Ascending aorta (tissue), 2 donors: Measurements from ENCODE around the gene C12orf56. TPM values are rescaled to one million over a fixed set of nuclear protein-coding genes. Genes with fewer than 3 reads are reported as not detected.

Source experiments
- DNase-seq, 2 donors: peaks; one replicate each; pipeline ENCODE4 v3.0.0-alpha.2; 2019; ENCODE audit warnings: low spot score in 2 of 2
- H3K27ac ChIP-seq, 2 donors: fragments of 200-600 bp; sonication (generic); one replicate each; pipeline ENCODE4 v1.5.1; 2016 to 2017; ENCODE audit warnings: mild to moderate bottlenecking in 1 of 2
- H3K27me3 ChIP-seq: fragments of 200-600 bp; sonication (generic); one replicate; pipeline ENCODE4 v1.5.1; 2017
- H3K36me3 ChIP-seq, 2 donors: fragments of 200-600 bp; sonication (generic); one replicate each; pipeline ENCODE4 v1.5.1; 2016
- H3K4me1 ChIP-seq, 2 donors: fragments of 200-600 bp; sonication (generic); one replicate each; pipeline ENCODE4 v1.5.1; 2016 to 2017; ENCODE audit warnings: mild to moderate bottlenecking in 1 of 2
- H3K4me3 ChIP-seq, 2 donors: fragments of 200-600 bp; sonication (generic); one replicate each; pipeline ENCODE4 v1.5.1; 2016 to 2017; ENCODE audit warnings: mild to moderate bottlenecking in 1 of 2
- H3K9me3 ChIP-seq, 2 donors: fragments of 200-600 bp; sonication (generic); one replicate each; pipeline ENCODE4 v1.5.1; 2016
- intact Hi-C: fragments of 100-400 bp; cut with DNase I; formaldehyde crosslinking; loops from one replicate; pipeline ENCODE4 v1.15.1; 2023
- total RNA-seq: library from RNA; depleted of rRNA; stranded (reverse); fragments of >200 nt; gene quantifications from one replicate; pipeline ENCODE4 v1.1.0, GENCODE V29; 2016
- TF ChIP-seq, protein P1 (sequence below), 3 experiments: fragments of 200-600 bp in 2 of 3; fragments of 450-650 bp in 1 of 3; sonication (generic) in 2 of 3; IDR thresholded peaks; one replicate each; pipeline ENCODE4 v1.5.1; 2016 to 2019; ENCODE audit warnings: antibody characterized with exemption in 3 of 3, mild to moderate bottlenecking in 1 of 3, moderate library complexity in 1 of 3

Gene C12orf56
- total RNA-seq, 1 donor from 2014 or later = not detected

GRCh38 chr12:64256166-64256800 is 134.3 kb downstream of the C12orf56 start:
- intact Hi-C loops = loop anchor here (1.0 to 10.0 kb wide), 4 partner anchors 416 to 1151 kb away; partner anchors contain the start of gene DPY19L2
- H3K4me3 ChIP-seq = no peak overlapping the region
- no peak for DNase-seq
- H3K4me1 ChIP-seq = peaks cover 0 to 9% of the 10 kb centered on the region in 2 donors
- H3K36me3 ChIP-seq = no peaks in the 10 kb centered on the region
- TF ChIP-seq, protein P1, sequence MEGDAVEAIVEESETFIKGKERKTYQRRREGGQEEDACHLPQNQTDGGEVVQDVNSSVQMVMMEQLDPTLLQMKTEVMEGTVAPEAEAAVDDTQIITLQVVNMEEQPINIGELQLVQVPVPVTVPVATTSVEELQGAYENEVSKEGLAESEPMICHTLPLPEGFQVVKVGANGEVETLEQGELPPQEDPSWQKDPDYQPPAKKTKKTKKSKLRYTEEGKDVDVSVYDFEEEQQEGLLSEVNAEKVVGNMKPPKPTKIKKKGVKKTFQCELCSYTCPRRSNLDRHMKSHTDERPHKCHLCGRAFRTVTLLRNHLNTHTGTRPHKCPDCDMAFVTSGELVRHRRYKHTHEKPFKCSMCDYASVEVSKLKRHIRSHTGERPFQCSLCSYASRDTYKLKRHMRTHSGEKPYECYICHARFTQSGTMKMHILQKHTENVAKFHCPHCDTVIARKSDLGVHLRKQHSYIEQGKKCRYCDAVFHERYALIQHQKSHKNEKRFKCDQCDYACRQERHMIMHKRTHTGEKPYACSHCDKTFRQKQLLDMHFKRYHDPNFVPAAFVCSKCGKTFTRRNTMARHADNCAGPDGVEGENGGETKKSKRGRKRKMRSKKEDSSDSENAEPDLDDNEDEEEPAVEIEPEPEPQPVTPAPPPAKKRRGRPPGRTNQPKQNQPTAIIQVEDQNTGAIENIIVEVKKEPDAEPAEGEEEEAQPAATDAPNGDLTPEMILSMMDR (IDR thresholded peaks at IDR 0.05) = peak; percentile 44 to 74 (median 59)
- no peak overlapping the region for H3K27ac ChIP-seq
- H3K9me3 ChIP-seq = no peaks in the 10 kb centered on the region
- H3K27me3 ChIP-seq = no peaks in the 10 kb centered on the region

GRCh38 chr12:64255249-64255648 is 135.3 kb downstream of the C12orf56 start:
- intact Hi-C loops = loop anchor here (10.0 kb wide), 2 partner anchors 590 to 1150 kb away; partner anchors contain the start of gene DPY19L2
- H3K27me3 ChIP-seq = no peaks in the 10 kb centered on the region

GRCh38 chr12:64253356-64253755 is 137.2 kb downstream of the C12orf56 start:
- DNase-seq = no peak
- Histone ChIP-seq H3K4me3 (no peak overlapping the region), H3K27me3 (no peaks in the 10 kb centered on the region), H3K9me3 (no peaks in the 10 kb centered on the region), H3K36me3 (no peaks in the 10 kb centered on the region), H3K4me1 (peaks cover 0 to 9% of the 10 kb centered on the region in 2 donors), H3K27ac (peak overlapping the region in 1 of 2 donors; percentile 34)
- TF ChIP-seq, protein P1 (IDR thresholded peaks at IDR 0.05) = no peak
- intact Hi-C loops = loop anchor here (10.0 kb wide), 2 partner anchors 589 to 1149 kb away; partner anchors contain the start of gene DPY19L2

More at GRCh38 chr12:64255249-64255648, 135.3 kb downstream of the C12orf56 start:
- Histone ChIP-seq H3K36me3 (no peaks in the 10 kb centered on the region), H3K4me3 (no peak overlapping the region), H3K4me1 (peaks cover 0 to 9% of the 10 kb centered on the region in 2 donors), H3K9me3 (no peaks in the 10 kb centered on the region), H3K27ac (no peak overlapping the region)
- no peak for DNase-seq
- TF ChIP-seq, protein P1 (IDR thresholded peaks at IDR 0.05) = no peak

GRCh38 chr12:64252681-64253080 is 137.9 kb downstream of the C12orf56 start:
- DNase-seq = no peak
- H3K4me1 ChIP-seq = peaks cover 0 to 9% of the 10 kb centered on the region in 2 donors
- H3K4me3 ChIP-seq = no peak overlapping the region
- H3K27me3 ChIP-seq = no peaks in the 10 kb centered on the region
- H3K9me3 ChIP-seq = no peaks in the 10 kb centered on the region
- H3K36me3 ChIP-seq = no peaks in the 10 kb centered on the region
- peak overlapping the region in 1 of 2 donors; percentile 34 for H3K27ac ChIP-seq
- intact Hi-C loops = loop anchor here (10.0 kb wide), 2 partner anchors 588 to 1148 kb away; partner anchors contain the start of gene DPY19L2
- TF ChIP-seq, protein P1 (IDR thresholded peaks at IDR 0.05) = no peak

- Histone ChIP-seq H3K4me3 (no peak overlapping the region), H3K4me1 (no peaks in the 10 kb centered on the region), H3K27me3 (no peaks in the 10 kb centered on the region), H3K27ac (no peak overlapping the region), H3K36me3 (no peaks in the 10 kb centered on the region), H3K9me3 (no peaks in the 10 kb centered on the region)
- DNase-seq = no peak
- TF ChIP-seq, protein P1 (IDR thresholded peaks at IDR 0.05) = no peak
- intact Hi-C loops = no loop called here
Measured at GRCh38 chr12:64243809-64244208, 146.7 kb downstream of the C12orf56 start.
